Superior temporal gyrus (tissue), 1 donor: Measurements from ENCODE around the gene FGF14.

Source experiments
- DNase-seq: peaks from one replicate; pipeline ENCODE4 v3.0.0-alpha.2; 2016; ENCODE audit errors: extremely low spot score

Gene FGF14

DNA sequence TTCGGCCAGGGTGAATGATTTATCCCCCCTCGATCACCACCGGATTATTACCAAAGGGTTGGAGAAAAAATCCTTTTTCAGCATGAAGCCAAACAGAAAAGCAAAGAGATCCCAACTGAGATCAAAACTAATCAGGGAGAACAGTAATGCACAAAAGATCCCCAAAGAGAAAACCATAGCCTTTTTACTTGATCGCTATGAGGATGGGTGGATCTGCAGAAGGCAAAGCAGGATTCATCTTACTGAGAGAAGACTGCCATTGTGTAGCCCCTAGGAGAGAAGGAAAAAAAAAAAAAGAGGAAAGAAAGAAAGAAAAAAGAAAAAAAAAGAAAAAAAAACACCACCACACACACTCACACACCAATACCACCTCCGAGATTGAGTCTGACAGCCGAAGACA lies at the start of gene FGF14:
Gene FGF14 (minus strand): TSS at position 283 of the 400 bp plus-strand sequence.
- DNase-seq = no peak

GRCh38 chr13:102443249-102443648 lies 41.4 kb upstream of the FGF14 start:
- DNase-seq = no peak

- DNase-seq = no peak
Measured at GRCh38 chr13:102441085-102441484, 39.2 kb upstream of the FGF14 start.

- DNase-seq = no peak
Measured at GRCh38 chr13:102440259-102440936, 38.5 kb upstream of the FGF14 start.

DNA sequence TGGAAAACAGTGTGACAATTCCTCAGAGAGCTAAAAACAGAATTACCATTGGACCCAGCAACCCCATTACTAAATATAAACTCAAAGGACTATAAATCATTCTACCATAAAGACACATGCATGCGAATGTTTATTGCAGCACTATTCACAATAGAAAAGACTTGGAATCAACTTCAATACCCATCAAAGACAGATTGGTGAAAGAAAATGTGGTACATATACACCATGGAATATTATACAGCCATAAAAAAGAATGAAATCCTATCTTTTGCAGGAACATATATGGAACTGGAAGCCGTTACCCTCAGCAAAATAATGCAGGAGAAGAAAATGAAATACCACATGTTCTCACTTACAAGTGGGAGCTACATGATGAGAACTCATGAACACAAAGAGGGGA lies 20.8 kb upstream of the FGF14 start:
- DNase-seq = no peak

DNA sequence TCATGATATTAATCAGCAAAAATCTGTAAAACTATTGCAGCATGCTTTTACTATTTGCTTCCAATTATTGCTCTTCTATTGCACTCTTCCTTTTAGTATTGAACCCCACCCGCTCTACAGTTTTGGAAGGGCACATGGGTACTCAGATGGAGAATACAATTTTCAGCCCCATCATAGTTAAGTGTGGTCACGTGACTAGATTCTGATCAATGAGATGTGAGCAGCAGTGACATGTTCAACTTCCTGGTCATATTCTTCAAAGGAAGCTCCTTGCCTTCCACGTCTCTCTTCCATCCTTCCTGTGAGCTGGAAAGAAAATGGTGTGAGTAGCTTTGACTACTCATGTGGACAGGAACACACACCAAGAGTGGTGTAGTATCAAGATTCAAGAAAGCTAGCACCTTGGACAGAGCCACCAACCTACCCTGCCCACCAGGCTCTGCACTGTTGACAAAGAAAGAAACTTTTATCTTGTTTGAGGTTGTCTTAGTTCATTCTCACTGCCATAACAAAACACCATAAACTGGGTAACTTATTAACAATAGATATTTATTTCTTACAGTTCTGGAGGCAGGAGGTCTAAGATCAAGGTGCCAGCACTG lies 3.8 kb upstream of the FGF14 start:
- DNase-seq = no peak

- peak; percentile 71 for DNase-seq
Measured at GRCh38 chr13:102402290-102402689, 442 bp upstream of the FGF14 start.

DNA sequence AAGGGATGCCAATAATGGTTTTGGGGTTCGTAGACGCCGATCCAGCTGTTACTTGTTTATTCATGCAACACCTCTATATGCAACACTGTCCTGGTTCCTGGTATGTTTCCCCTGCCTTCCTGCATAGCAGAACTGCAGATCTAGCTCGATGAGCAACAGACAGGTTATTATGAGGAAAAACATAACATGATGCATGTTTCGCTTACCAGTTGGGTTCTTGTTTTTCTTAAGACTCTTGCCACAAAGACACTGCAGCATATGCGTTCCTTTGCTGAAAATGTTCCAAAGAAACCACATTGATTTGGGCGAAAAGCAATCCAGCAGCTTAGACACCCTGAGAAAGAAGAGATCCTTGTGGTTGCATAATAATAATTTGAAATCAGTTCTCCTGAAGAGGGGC lies 583 bp downstream of the FGF14 start:
- DNase-seq = peak; percentile 53

- no peak for DNase-seq
Measured at GRCh38 chr13:102400675-102401145, 1.1 kb downstream of the FGF14 start.

DNA sequence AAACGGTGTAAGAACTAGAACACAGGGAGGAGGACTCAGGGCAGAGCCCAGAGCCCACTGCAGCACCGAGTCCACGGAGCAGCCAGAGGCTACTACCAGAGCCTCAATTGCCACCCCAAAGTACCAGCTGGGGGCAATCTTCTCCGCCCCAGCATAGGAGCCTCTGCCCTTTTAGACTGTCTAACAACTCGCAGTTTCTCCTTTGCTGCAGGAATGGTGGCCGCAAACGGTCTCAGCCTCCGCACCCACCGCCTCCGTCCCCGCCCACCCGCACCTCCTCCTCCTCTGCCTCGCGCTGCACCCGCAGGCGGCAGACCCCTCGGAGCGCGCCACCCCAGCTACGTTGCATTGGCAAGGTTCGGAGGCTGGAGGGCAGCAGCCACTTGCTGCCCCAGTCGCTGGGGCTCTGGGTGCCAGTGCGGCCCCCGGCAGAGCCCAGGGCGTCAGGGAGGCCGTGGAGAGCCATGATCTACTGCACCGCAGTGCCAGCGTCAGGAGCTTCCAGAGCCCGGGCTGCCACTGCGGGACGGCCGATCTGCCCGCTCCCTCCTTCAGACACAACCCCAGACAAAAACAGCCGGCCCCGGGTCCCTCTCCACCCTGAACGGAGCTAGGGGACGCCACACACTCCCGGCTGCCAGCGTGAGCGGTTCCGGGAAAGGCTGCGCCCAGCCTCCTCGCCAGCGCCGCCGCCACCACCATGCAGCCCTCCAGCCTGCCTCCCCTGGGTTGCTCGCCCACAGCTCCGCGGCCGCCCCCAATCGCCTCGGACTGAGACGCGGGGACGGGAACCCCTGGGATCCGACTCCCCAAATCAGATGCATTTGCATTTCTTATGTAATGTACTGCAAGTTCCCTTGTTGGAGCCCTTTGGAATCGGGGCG lies 1.8 kb downstream of the FGF14 start:
- DNase-seq = no peak

DNA sequence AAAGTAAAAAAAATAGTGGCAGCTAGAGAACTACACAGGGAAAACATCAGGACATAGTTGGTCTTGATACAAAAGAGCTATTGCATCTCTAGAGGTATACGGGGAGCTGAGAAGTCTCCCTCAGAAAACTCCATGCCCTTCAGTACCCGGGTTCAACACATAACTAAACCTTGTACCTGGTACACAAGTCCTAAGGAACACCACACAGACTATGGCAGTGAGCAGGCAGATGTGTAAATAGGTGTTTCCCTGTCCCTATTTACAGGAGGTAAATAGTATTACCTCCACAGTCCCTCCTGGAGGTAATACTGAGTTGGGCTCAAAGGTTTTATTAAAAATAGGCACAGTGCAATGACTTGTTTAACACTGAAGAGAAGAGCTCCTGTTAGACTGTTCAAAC lies 5.9 kb downstream of the FGF14 start:
- DNase-seq = no peak

DNA sequence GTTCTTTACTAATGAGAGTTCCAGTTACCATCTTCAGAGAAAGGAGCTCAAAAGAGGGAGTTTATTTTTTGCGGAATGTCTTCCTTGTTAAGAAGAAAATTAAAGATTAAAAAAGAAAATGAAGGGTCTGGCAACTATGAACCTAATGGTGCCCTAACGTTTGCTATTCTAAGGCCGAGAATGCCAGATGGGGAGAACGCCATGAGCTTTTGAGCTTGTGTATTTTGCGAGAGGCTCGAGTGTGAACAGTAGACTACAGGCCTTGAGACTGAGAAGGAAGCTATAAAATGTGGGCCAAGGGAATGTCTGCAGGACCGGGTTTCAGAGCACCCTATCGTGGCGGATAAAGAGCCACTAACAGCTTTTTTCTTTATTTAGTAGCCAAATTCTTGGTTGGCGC lies 6.7 kb downstream of the FGF14 start:
- no peak for DNase-seq

DNA sequence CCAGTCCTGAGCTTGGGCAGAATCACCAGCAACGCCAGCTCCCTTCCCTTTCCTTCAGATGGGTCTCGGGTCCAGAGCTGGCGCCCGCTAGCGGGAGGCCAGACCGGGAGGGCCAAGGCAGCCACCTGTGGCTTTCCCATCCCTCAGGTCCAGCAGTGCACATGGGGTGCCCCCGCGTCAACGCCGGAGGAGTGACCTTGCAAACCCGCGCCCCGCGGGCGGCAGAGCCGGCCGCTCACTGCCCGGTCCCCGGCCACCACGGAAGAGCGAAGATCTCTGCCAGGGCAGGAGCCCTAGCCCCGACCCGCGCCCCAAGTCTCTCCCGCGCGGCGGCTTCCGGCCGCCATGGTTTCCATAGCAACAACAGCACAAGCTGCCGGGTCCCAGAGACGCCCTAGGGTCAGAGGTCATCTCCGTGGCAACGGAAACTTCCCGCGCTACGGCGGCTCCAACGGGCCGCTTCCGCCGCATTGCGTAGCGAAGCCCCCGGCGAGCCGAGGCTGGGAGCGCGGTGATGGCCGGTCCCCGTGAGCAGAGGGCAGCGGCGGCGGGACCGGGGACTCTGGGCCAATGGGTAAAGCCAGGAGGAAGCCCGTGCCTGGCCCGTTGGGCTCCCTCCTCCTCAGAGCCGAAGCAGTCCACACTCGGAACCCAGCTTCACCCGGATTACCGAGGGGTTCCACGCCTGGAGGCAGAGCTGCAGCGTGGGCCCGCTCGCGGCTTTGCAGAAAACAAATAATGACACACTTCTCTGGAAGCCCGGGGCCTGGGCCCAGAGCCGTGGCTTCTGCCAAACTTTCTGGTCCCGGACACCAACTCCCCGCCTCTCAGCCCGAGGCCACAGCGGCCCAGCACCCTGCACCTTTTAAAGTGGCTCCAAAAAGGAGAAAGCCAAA lies 7.4 kb downstream of the FGF14 start:
- DNase-seq = peak; percentile 95

- no peak for DNase-seq
Measured at GRCh38 chr13:102392481-102393209, 9.2 kb downstream of the FGF14 start.

DNA sequence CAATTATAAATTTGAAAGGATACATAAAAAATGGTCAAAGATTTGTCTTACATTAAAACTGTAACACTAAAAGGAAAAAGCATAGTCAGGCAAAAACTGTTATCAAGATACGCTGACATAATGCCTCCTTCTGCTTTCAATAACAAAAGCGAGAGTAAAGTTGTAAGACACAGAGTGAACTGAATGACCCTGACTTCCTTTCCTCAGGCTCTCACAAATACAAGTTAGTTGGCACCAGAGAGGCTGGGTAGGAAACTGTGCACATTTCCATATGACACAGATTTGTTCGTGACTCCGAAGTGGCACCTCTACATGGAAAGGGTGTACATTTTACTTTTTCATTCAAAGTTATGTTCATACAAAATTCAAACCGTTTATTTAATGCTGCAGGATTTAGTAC lies 15.4 kb downstream of the FGF14 start:
- no peak for DNase-seq

GRCh38 chr13:102380012-102380411 lies 21.8 kb downstream of the FGF14 start:
- no peak for DNase-seq

DNA sequence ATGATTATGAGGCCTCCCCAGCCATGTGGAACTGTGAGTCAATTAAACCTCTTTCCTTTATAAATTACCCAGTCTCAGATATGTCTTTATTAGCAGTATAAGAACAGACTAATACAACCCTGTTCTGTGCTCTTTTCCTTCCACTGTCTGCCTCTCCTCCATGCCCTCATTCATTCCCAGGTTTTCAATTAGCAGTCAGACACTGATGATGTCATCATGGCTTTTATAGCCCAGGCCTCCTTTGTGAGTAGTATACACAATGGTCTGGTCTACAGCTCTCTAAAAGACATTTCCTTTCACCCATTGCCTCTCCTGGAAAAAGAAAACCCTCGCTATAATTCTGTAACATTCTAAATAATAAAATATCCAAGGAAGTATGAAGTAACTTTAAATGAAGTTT lies 25.5 kb downstream of the FGF14 start:
- DNase-seq = no peak

DNA sequence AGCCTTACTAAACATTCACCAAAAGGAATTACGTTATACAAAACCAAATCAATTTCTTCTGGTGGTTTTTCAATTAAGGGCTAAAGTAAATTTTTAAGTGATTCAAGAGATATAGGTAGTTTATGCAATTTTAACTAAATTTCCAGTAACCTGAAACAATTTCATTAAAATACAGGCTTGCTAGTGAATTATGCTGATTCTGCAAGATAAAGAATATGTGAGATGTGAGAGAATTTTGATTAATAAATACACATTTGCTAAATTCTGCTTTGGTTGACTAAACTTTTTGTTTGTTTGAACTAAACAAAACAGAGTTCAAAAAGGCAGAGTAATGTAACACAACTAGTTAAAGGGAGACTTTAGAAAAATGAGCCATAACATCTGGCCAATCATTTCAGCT lies 27.1 kb downstream of the FGF14 start:
- DNase-seq = no peak

GRCh38 chr13:102374233-102374632 lies 27.6 kb downstream of the FGF14 start:
- DNase-seq = no peak

- DNase-seq = no peak
Measured at GRCh38 chr13:102373221-102373620, 28.6 kb downstream of the FGF14 start.

DNA sequence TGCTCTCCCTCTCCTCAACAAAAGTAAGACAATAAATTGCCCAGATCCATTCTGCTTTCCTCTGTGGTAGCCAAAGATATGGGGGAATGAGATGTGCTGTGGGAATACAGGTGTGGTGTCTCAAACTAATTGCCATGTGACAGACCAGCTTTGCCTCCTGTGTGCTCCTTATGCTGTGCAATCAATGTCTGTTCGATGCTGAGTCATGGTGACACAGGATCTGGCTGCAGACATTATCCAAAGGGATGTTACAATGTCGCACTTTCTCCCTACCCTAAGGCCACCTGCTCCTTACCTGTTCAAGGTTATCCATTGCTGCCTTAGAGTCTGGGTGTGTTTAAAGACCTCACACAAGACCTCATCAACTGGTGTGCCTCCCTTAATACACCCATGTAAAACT lies 32.5 kb downstream of the FGF14 start:
- no peak for DNase-seq
